GM04504 (cell line): ENCODE data around the gene PCNA.
A peak's percentile ranks its signal among the peaks of the same experiment; 100 is the strongest.

Source experiments
- DNase-seq: peaks from one replicate; pipeline ENCODE4 v3.0.0-alpha.2; 2012; ENCODE audit warnings: low read depth

Gene PCNA

DNA sequence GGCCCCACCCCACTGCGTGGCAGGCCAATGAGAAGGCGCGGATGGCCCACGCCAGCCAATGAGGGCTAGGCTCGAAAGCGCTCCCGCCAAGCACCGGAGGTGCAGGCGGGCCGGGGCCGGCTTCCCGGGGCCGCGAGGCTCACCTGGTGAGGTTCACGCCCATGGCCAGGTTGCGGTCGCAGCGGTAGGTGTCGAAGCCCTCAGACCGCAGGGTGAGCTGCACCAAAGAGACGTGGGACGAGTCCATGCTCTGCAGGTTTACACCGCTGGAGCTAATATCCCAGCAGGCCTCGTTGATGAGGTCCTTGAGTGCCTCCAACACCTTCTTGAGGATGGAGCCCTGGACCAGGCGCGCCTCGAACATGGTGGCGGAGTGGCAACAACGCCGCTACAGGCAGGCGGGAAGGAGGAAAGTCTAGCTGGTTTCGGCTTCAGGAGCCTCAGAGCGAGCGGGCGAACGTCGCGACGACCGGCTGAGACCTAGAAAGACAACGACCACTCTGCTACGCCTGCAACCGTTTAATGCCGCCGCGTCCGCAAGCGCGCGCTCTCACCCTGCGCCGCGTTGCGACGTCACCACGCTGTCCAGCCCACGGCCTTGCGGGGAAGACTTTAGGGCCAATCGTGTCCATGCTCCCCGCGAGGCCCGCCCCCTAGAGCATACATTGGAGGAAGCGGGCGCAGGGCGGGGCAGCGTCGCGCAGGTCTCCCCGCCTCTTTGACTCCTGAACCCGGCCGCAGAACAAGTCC lies at the start of gene PCNA:
Gene PCNA, minus strand, starts transcription at position 524 of the 750 bp plus-strand sequence. Its CDS starts 160 bp downstream, at position 364.
- peak; percentile 92 for DNase-seq

DNA sequence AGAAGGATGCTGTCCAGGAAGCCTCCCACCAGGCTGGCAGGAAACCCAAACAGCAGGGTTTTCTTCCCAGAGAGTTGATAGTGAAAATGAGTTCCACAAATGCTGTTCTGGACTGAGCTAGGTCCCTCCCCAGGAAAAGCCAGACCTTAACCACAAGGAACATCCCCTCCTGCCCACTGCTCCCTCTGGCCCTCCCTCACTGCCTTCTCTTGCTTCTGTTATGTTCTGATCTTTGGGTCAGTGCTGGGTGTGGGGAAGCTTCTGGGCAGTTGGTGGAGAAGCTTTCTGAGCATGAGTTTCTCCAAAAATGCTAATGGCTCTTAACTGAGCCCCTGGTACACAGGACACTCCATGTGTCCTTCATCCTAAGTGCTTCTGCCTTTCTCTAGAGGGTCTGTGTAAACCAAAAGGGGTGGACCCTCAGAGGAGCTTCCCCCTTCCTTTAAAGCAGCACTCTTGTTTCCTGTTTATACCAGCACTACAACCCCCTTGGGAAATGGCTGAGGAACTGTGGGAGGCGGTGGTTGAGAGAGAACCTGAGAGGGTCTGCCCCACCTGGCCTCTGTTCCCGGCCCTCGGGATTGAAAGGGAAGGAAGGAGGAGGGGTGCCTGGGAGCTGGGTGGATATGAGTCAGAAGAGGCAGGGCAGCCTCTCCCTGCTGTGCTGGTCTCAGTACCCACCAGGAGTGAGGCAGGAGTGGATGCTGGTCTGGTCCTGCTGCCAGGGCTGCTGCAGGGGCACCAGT lies 49.1 kb upstream of the PCNA start:
- no peak for DNase-seq

DNA sequence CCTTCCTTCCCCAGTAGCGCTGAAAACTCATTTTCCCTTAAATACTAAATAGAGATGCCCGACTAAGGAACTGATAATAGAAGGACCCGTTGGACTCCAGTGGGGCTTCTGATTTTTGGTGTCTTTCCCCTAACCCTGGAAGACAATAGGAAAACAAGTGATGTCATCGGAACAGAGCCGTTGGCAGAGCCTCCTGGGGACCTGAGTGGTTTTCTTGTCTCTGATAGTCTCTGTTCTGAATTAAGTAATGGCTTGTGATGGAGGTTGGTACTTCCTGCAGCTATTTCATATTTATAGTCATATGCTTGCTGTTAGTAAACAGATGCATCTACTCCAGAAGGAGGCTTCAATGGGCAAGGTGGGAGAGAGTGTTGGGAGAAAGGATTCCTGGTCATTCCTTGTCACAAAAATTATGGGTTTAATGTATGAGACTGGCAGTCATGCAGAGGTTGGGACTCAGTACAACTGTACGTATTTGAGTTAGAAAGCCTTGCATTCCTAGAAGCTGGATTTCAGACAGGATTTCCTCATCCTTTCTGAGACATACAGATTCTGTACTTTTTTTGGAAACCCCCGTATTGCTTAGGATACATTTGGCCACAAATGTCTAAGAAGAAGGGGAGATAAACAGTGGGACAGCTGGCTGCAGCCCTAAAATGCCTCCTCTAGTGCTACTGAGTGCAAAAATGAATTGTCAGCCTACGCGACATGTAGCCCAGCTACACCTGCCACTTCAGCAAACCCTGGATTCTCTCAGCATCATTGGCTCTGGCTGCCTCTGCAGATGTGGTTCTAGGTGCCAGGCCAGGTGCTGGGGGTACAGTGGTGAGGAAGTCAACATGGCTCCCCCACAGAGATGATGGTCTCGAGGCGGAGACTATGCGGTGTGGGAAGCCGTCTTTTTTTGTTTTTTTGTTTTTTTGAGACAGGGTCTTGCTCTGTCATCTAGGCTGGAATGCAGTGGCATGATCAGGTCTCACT lies 45.2 kb upstream of the PCNA start:
- no peak for DNase-seq

DNA sequence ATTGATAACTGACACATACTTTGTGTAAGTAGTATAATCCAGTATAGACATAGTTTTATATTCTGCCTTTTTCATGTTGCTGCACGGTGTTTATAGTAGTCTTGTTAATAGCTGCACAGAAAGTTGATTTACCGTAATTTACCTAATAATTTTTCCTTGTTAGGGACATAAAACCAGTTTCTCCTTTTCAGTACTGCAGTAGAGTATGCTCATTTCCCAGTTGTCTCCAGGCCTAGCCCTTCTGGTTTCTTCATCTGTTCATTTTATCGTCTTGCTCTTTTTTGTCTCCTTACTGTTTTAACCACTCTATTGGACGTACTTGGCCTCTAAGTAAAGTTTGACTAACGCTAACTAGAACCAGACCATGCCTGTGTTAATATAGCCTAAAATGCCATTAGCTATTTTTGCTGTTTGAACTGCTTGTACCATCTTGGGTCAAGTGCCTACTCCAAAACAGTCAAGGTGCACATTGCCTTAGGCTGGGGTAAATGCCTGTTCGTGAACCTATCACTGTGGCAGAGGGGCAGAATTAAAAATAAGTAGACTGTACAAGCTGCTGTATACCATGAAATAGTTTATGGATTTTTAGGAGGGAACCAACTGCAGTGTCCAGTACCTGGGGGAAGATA lies 41.9 kb upstream of the PCNA start:
- no peak for DNase-seq

DNA sequence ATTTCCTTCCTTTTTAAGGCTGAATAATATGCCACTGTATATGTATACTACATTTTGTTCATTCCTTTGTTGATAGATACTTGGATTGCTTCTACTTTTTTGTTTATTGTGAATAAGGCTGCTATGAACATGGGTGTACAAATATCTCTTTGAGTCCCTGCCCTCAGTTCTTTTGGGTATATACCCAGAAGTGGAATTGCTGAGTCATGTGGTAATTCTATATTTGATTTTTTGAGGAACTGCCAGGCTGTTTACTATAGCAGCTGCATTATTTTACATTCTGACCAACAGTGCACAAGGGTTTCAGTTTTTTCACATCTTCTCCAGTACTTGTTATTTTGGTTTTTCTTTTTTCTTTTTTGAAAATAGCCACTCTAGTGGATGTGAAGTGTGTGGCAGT lies 41.1 kb upstream of the PCNA start:
- DNase-seq: no peak

DNA sequence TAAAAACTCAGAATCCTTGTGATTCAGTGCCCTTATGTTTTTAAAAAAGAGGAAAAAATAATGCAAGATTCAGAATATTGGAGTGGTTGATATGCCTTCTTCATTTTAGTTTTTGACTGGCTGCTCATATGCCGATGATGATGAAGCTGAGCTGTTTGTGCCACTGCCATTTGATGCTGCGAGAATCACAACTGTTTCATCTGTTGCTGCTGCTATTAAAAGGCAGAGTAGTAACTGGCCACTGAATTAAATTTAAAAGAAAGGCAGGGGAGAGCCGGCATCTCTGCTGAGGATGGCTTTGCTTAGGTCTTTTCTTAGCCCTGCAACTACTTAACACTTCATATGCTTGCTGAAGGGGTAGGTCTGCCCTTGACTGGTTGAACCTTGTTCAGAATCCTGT lies 40.2 kb upstream of the PCNA start:
- DNase-seq: no peak

DNA sequence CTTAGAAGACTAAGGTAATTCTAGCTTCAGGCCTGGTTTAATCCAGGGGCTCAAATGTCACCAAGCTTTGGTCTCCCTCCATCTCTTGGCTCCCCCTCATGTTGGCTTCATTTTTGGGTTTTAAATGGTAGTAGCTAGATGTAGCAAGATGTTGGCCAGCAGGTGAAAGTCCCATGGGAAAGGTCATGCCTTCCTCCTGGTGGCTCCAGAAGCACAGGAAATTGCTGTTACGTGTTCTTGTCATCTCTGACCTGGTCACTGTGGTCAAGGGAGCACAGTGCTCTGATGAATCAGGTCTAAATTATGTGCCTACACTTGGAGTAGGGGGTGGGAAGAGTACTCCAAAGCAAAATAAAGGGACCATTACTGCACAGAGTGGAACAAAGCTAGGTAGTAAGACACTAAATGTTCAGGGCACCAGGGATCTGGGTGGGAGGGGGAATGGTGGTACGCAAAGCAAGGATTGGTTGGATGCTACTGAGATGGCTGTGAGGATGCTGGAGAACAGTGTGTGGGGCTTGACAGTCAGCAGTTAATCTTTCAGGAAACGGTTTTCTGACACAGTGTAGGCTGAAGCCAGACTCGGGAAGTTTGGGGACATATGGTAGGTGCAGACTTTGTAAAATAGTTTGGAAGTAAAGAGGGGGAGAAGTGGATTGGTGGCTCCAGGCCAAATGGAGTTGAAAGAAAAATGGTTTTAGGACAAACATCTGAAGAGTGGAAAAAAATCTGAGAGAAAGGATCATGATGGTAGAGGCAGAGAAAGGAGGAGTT lies 37.1 kb upstream of the PCNA start:
- peak; percentile 45 for DNase-seq

DNA sequence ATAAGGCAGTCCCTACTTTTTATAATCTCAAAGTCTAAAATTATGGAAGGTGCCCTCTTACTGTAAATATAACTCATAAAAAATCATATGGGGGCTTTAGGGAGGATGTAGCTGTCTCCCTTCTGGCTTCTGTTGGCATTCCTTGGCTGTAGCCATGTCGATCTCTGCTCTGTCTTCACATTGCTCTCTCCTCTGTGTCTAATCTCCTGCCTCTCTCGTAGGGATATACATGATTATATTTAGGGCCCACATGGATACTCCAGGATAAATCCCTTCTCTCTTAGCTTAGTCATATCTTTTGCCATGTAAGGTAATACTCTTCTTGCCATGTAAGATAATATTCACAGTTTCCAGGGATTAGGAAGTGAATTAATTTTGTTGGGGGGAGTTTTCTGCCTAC lies 35.6 kb upstream of the PCNA start:
- DNase-seq: no peak

DNA sequence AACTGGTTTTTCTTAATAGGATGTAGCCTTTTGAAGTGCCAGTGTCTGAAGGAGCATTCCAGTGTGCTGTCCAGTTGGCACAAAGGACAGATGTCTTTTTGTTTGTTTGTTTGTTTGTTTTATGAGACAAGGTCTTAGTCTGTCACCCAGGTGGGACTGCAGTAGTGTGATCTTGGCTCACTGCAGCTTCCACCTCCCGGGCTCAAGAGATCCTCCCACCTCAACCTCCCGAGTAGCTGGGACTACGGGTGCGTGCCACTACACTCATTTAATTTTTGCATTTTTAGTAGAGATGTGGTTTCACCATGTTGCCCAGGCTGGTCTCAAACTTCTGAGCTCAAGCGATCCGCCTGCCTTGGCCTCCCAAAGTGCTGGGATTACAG lies 34.8 kb upstream of the PCNA start:
- no peak for DNase-seq

DNA sequence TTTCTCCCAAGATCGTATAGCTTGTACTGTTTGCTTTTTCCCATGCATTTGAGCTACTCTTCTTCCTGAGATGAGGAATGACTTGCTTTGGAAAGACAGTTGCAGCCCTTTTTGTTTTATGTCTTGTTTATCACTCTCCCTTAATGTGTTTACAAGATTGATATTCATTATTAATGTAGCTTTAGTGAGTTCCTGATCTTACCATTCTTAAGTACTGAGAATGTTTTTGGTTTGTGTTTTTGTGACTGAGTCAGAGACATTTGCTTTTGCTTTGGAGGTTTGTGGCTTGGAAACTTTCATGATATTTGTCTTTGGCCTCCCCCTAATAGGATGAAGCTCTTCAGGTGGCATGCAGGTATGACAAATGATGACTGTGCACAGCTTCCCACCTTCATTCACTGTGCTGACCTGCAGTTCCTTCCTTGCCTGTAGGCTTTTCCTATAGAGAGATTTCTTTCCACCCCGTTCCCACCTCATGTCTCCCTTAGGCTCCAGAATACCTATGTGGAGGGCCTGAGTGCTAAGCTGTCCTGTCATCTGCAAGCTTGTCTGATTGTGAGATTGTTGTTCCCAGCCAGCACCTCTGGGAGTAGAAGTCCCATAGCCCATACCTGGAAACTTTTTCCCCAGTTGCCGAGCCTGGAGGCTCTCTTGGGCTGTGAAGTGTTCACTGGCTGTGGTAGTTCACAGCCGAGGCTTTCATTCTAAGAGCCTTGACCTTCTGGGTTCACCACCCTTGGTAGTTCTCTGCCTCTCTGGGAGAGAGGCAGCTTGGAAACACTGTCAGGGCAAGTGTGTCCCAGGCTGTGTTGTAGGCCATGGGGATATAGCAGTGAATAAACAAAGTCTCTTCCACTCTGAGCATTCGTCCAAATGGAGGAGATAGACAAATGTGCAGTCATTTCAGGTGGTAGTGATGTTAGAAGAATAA lies 34.1 kb upstream of the PCNA start:
- no peak for DNase-seq

DNA sequence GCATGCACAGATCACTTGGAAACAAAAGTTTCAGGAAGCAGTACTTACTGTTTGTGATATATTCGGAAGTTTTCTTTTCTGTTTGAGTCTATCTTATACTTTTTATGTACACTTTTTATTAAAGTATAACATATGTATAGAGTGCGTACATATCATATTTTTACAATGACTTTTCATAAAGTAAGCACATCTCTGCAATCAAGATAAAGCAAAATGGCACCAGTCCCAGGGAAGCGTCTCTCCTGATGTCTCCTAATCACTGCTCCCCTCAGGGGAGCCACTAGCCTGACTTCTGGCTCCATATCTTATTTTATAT lies 33.4 kb upstream of the PCNA start:
- no peak for DNase-seq

DNA sequence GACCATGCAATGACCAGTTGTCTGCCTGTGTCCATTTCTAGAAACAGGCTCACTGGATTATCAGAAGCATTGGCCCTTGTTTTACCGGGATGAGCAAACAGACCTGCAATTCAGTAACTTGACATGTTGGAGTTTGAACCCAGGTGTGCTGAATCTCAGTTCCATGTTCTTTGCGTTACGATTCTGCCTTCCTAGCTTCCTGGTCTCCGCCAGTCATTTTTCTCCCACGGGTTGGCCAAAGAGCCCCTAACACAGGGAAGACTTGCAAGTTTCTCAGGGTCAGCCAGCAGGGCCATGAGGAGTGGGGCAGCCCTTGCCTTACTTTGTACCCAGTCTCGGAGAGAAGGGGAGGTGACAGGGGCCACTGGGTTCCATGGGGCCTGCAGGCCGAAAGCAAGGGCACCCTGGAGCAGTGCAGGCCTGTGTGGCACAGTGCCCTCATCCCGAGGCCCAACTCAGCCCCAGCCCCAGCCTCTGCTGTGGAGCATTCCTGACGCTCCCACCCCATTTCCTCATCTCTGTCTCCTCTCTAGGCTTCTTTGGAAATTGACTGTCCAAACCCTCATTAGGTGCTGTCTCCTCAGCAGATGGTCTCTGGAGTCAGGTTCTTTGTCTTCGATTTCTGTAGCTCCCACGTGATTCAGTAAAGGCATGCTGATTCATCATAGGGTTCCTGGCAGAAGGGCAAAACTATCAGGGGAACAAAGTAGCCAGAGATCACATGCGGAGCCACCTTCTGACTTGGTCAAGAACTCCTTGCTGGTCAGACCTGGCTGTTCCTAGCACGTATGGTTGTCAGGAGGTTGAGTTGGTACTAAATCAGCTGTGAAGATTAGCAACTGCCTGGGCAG lies 30.7 kb upstream of the PCNA start:
- DNase-seq: no peak

DNA sequence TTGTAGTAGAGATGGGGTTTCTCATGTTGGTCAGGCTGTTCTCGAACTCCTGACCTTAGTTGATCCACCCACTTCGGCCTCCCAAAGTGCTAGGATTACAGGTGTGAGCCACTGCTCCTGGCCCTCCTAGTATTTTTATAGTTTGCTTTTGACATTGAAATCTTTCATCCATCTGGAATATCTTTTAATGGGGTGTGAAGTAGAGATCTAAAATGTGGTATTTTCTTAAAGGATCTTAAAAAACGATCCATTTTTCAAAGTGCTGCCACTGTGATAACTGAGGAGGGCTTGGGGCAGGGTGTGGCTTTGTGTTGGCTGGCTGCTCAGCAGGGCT lies 30.1 kb upstream of the PCNA start:
- DNase-seq: no peak

DNA sequence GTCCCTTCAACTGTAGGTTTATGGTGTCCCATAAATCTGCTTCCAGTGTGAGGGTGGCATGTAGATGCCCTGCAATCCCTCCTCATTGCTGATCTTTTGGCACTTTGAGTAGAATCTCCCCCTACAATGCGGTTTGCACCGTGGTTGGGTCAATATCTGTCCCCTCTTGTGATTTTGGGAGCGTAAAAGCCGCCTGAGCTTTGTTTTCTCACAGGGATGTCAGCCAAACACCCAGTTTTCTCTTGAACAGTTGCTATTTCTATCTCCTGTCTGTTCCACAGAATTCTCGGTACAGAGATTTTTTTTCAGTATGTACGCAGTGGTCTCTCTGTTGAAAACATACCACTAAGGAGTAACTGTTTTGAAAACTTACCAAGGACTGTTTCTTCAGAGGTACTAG lies 28.8 kb upstream of the PCNA start:
- DNase-seq: no peak

DNA sequence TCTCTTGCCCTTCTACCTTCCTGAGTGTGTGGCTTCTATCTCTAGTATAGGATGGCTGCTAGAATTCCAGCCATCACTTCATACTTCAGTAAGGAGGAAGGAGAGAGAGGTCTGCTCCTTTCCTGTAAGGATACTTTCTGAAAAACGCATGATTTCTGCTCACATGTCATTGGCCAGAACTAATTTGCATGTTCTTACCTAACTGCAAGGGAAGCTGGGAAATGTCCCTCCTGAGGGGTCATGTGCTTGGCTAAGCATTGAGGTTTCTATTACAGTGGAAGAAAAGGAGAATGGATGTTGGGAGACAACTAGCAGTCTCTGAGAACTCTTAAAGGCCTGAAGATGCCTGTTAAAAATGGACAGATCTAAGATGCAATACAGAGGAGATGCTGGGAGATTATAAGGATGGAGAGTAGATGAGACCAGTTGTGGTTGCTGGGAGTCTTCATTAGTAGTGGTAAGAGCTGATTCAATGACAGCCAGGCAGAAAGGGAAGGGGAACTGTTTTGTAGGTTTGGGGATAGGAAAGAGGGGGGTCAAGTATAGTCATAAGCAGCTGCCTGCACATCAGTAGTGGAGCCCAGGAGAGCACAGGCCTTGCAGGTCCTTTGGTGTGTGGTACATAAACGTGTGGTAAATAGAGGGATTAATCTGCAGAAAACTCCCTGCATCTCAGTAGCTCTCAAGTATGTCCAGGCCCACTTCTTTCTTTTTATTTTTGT lies 27.3 kb upstream of the PCNA start:
- DNase-seq: no peak

DNA sequence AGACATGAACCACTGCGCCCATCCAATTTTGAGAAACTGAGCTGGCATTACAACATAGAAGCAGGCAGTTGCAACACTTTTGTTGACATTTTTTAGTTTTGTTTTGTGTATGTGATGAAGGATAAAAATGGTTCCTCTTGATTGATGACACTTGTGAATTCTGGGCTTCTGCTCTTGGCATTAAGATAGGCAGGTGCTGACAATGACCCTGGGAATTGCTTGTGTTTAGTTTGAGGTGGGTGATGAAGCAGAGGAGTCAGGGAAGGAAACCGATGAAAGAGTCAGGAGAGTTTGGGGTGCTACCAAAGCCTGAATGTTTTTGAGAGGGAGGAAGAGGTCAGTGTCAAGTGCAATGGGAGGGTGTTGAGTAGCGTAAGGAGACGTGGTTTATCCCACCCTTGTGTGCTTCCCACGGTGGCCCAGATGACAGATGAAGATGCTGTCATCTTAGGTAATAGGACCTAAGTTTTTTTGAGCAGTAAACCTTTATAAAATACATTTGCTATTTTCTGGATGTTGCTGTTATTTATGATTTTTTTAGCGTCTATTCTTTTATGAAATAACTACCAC lies 26.4 kb upstream of the PCNA start:
- DNase-seq: no peak

DNA sequence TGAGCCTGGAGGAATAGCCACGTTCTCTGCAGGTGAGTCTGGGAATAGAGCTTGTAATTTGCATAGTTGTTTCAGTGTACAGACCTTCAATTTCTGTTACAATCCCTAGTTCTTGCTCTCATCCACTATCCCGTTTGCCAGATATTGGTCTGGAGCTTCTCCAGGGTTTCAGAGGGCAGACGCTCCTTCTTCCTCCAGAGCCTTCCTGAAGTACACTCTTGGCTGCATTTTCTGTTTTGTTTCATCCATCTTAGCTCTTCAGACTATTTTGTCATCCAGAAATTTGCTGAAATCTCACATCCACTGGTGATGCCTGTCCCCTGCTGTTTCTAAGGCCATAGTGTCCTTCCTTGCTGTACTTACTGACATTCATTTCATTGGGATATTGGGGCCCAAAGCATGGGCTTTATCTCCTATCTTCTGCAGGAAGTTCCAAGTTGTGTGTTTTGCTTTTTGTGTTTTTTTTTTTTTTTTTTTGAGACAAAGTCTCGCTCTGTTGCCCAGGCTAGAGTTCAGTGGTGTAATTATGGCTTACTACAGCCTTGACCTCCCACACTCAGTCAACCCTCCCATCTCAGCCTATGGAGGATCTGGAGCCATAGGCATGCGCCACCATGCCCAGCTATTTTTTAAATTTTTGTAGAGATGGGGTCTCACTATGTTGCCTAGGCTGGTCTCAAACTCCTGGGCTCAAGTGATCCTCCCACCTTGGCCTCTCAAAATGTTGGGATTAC lies 25.8 kb upstream of the PCNA start:
- DNase-seq: no peak

DNA sequence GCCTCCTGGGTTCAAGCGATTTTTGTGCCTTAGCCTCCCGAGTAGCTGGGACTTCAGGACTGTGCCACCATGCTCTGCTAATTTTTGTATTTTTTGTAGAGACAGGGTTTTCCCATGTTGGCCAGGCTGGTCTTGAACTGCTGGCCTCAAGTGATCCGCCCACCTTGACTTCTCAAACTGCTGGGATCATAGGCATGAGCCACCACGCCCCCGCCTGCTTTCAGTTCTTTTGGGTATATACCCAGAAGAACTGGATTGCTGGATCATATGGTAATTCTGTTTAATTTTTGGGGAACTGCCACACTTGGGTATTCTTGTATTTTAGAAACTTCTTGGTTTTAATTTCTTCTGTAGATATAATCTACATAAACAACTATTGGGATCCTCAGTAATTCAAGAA lies 24.1 kb upstream of the PCNA start:
- no peak for DNase-seq
